Heart right ventricle (tissue), 16 donors: ENCODE data around the gene ALOX12B. TPM values are rescaled to one million over a fixed set of nuclear protein-coding genes. Genes with fewer than 3 reads are reported as not detected.

ENCODE experiments used
- ATAC-seq, 8 donors: fragments of 200-7000 bp; cut with Tn5 transposase; one replicate each; pipeline ENCODE4 v1.9.1; 2020; ENCODE audit warnings: mild to moderate bottlenecking in 8 of 8, moderate library complexity in 8 of 8, moderate number of reproducible peaks in 1 of 8
- DNase-seq, 2 donors: peaks; one replicate each; pipeline ENCODE4 v3.0.0-alpha.2; 2020
- H3K27ac ChIP-seq, 10 donors: fragments of 200-600 bp; sonication (generic) in 2 of 10; one replicate each; pipeline versions ENCODE4 v1.5.0 to v1.8.0; 2020 to 2022; ENCODE audit warnings: mild to moderate bottlenecking in 3 of 10
- H3K27me3 ChIP-seq, 7 donors: fragments of 200-600 bp; one replicate each; pipeline ENCODE4 v1.8.0; 2021 to 2022; ENCODE audit warnings: mild to moderate bottlenecking in 2 of 7
- H3K36me3 ChIP-seq, 9 donors: fragments of 200-600 bp; sonication (generic) in 1 of 9; one replicate each; pipeline versions ENCODE4 v1.5.0 to v1.8.0; 2020 to 2022; ENCODE audit warnings: mild to moderate bottlenecking in 2 of 9
- H3K4me1 ChIP-seq, 9 donors: fragments of 200-600 bp; sonication (generic) in 1 of 9; one replicate each; pipeline versions ENCODE4 v1.5.0 to v1.8.0; 2020 to 2022; ENCODE audit warnings: mild to moderate bottlenecking in 4 of 9
- H3K4me3 ChIP-seq, 10 donors: fragments of 200-600 bp; sonication (generic) in 2 of 10; one replicate each; pipeline versions ENCODE4 v1.5.0 to v1.8.0; 2020 to 2022; ENCODE audit warnings: mild to moderate bottlenecking in 7 of 10, moderate library complexity in 2 of 10
- H3K9me3 ChIP-seq, 11 donors: fragments of 200-600 bp in 10 of 11; sonication (generic) in 2 of 11; one replicate each; pipeline versions ENCODE4 v1.5.0 to v1.8.0; 2013 to 2022; ENCODE audit warnings: mild to moderate bottlenecking in 2 of 11, control low read depth in 1 of 11, moderate library complexity in 1 of 11
- WGBS, 2 donors: extraction: QIAGEN DNeasy Blood & Tissue Kit; methylation state at CpG; one replicate each; pipeline ENCODE4 v1.1.7; 2013; ENCODE audit warnings: inconsistent platforms in 1 of 2; 5-methylcytosine and 5-hydroxymethylcytosine counted together
- intact Hi-C, 10 donors: fragments of 100-400 bp; cut with DNase I; formaldehyde crosslinking; loops; one replicate each; pipeline versions ENCODE4 v1.11.1 to v1.14.2; 2022
- polyA plus RNA-seq, 2 donors: library from polyadenylated mRNA; stranded (reverse); fragments of 200-250 nt; gene quantifications; one replicate each; pipeline ENCODE4 v1.2.3, GENCODE V29; 2013
- total RNA-seq, 10 donors: library from RNA; stranded (reverse); fragmentation: NEBNext Ultra II Directional in 3 of 10; extraction: Animal tissue kit (Norgen Biotek cat#: 25700) in 3 of 10; gene quantifications; one replicate each; pipeline versions ENCODE4 v1.2.1 to v1.2.4, GENCODE V29; 2021 to 2023
- TF ChIP-seq, protein P1 (sequence below), 9 donors: fragments of 200-600 bp; sonication (generic) in 2 of 9; IDR thresholded peaks; one replicate each; pipeline versions ENCODE4 v1.5.0 to v1.8.0; 2021 to 2022; ENCODE audit warnings: antibody characterized with exemption in 9 of 9, mild to moderate bottlenecking in 5 of 9, moderate library complexity in 1 of 9
- donor health status: Arrhythmogenic right ventricular cardiomyopathy.
- donor health status: ischemic (EF 13 %, LVEDD 7.1; RV severe dilation, severe dysfunction).
- donor health status: healthy with polysubstance abuse.
- donor health status: DM: no; HTN: yes; CAD: no.
- donor health status: DM: no; HTN: no; CAD: no.
- donor health status: ischemic (EF 25% LVEDD 6.9; RV normal size, moderate dysfunction).
- donor health status: ischemic (EF 25% LVEDD 5.7; RV mildly dilated, moderate dysfunction).
- donor health status: healthy.
- donor health status: DM: yes; HTN: yes; CAD: no.
- donor health status: Ischemic cardiomyopathy.
- donor health status: ischemic (EF 35%, LVEDD 5.7; RV mildly dilated, moderate dysfunction).
- donor health status: nonischemic (EF 11% LVEDD 7.7; RV severe dilation, severe dysfunction).
- donor health status: DM: yes; HTN: yes; CAD: no.
- donor health status: PGD.
- donor health status: ischemic (EF 29% LVEDD 5.4; RV normal size, mild dysfunction).
- donor health status: nonischemic (EF 23%, LVEDD 6.1; RV moderate dilation, normal function).

The ALOX12B gene
- total and polyA plus RNA-seq, 12 donors: not detected

DNA sequence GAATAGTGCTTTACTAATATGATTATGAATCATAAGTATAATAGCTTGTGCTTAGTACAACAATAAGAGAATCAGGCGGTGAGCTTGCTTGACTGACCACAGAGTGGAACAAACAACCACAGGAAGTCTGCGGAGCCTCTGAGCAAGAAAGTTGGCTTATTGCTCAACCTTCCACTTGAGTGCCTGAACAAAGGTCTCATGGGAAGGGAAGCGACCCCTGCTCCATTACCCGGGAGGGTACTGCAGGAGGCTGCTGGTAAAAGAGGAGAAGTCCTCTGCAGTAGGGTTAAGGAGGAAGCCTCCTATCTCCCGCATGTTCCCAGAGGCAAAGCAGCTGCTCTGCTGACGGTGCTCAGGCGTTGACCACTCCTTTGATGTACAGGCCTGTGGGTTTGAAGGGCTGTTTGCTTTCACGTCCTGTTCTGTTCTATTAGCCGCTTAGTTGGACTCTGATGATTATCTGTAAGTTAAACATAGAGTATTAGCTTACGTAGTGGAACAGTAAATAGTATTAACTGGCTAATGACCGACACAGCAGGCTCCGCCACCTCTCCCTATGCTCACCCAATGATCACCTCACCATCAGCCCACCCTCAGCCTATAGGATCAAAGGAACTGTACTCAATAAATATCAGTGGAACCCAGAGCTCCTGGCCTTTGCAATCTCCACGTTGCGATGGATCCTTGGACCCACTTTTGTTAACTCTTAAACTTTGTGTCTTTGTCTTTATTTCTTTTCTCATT is 31.1 kb downstream of the ALOX12B start:
- H3K27ac ChIP-seq: peak overlapping the region in 1 of 10 donors; percentile 69
- peaks cover 7 to 60% (median 43%) of the 10 kb centered on the region in 7 donors for H3K27me3 ChIP-seq

DNA sequence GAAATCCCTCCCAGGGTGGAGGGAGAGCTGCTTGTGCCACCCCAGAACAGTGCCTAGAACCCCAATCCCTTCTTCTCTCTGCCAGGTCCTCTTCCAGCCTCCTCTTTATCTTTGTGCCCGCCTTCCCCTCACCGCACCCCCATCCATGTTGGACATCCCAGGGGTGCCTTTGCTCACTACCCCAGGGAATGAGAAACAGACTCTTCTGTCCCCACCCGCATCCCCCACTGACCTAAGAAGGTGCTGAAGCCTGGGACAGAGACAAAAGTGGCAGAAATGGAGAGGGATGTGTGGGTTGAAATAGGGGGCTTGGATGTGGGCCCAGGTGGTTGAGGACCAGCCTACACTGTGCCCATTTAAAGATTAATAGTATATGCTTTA is 31.7 kb downstream of the ALOX12B start:
- peak overlapping the region in 1 of 10 donors; percentile 69 for H3K27ac ChIP-seq
- intact Hi-C loops: loop anchor here in 8 of 10 donors (5.0 to 10.0 kb wide), 8 partner anchors 39 to 311 kb away; partner anchors contain the start of genes GUCY2D (in 1 of the 8) and KCNAB3 (in 1 of the 8)
- DNase-seq (no peak), ATAC-seq (peak in 1 of 8 donors; percentile 19)
- H3K9me3 ChIP-seq: no peaks in the 10 kb centered on the region
- peaks cover 0 to 36% (median 0%) of the 10 kb centered on the region in 9 donors for H3K4me1 ChIP-seq
- TF ChIP-seq, protein P1, sequence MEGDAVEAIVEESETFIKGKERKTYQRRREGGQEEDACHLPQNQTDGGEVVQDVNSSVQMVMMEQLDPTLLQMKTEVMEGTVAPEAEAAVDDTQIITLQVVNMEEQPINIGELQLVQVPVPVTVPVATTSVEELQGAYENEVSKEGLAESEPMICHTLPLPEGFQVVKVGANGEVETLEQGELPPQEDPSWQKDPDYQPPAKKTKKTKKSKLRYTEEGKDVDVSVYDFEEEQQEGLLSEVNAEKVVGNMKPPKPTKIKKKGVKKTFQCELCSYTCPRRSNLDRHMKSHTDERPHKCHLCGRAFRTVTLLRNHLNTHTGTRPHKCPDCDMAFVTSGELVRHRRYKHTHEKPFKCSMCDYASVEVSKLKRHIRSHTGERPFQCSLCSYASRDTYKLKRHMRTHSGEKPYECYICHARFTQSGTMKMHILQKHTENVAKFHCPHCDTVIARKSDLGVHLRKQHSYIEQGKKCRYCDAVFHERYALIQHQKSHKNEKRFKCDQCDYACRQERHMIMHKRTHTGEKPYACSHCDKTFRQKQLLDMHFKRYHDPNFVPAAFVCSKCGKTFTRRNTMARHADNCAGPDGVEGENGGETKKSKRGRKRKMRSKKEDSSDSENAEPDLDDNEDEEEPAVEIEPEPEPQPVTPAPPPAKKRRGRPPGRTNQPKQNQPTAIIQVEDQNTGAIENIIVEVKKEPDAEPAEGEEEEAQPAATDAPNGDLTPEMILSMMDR (IDR thresholded peaks at IDR 0.05): no peak
- no peaks in the 10 kb centered on the region for H3K36me3 ChIP-seq
- H3K27me3 ChIP-seq: peaks cover 7 to 54% (median 37%) of the 10 kb centered on the region in 7 donors
- 82 to 86% methylated on average over 3 of the region's 3 CpGs for WGBS, 2 donors
- H3K4me3 ChIP-seq: no peak overlapping the region

More for the DNA sequence above, 31.1 kb downstream of the ALOX12B start:
- TF ChIP-seq, protein P1 (IDR thresholded peaks at IDR 0.05): no peak
- peak in 1 of 2 donors; percentile 23 for DNase-seq
- 47 to 54% methylated on average over 14 of the region's 14 CpGs for WGBS, 2 donors
- ATAC-seq: peak; percentile 20 to 70 (median 44)
- Histone ChIP-seq H3K4me3 (no peak overlapping the region), H3K36me3 (no peaks in the 10 kb centered on the region), H3K9me3 (no peaks in the 10 kb centered on the region), H3K4me1 (peaks cover 0 to 36% (median 0%) of the 10 kb centered on the region in 9 donors)
- intact Hi-C loops: loop anchor here in 8 of 10 donors (5.0 to 10.0 kb wide), 8 partner anchors 39 to 312 kb away; partner anchors contain the start of genes GUCY2D (in 1 of the 8) and KCNAB3 (in 1 of the 8)

DNA sequence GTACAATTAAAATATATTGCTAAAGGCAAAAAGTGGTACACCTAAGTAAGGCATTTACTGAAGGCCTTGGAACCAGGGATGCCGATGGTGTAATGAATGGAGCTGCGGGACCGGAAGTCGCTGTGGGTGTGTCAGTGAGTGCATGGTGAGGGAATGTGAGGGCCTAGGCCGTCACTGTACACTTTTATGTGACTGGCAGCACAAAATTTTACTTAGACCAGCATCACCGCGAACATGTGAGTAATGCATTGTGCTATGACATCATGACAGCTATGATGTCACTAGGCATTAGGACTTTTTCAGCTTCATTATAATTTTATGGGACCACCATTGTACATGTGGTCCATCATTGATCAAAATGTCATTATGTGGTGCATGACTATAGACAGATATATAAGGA is 33.9 kb downstream of the ALOX12B start:
- H3K27me3 ChIP-seq: peaks cover 3 to 39% (median 14%) of the 10 kb centered on the region in 7 donors
- ATAC-seq: no peak
- H3K36me3 ChIP-seq: no peaks in the 10 kb centered on the region
- peaks cover 0 to 30% (median 0%) of the 10 kb centered on the region in 9 donors for H3K4me1 ChIP-seq
- intact Hi-C loops: loop anchor here in 2 of 10 donors (10.0 kb wide), 1 partner anchor 309 kb away; no protein-coding TSS in a partner anchor
- 90 to 93% methylated on average over 7 of the region's 7 CpGs for WGBS, 2 donors
- no peak overlapping the region for H3K4me3 ChIP-seq
- no peak for DNase-seq
- H3K27ac ChIP-seq: no peak overlapping the region
- TF ChIP-seq, protein P1 (IDR thresholded peaks at IDR 0.05): no peak
- no peaks in the 10 kb centered on the region for H3K9me3 ChIP-seq

DNA sequence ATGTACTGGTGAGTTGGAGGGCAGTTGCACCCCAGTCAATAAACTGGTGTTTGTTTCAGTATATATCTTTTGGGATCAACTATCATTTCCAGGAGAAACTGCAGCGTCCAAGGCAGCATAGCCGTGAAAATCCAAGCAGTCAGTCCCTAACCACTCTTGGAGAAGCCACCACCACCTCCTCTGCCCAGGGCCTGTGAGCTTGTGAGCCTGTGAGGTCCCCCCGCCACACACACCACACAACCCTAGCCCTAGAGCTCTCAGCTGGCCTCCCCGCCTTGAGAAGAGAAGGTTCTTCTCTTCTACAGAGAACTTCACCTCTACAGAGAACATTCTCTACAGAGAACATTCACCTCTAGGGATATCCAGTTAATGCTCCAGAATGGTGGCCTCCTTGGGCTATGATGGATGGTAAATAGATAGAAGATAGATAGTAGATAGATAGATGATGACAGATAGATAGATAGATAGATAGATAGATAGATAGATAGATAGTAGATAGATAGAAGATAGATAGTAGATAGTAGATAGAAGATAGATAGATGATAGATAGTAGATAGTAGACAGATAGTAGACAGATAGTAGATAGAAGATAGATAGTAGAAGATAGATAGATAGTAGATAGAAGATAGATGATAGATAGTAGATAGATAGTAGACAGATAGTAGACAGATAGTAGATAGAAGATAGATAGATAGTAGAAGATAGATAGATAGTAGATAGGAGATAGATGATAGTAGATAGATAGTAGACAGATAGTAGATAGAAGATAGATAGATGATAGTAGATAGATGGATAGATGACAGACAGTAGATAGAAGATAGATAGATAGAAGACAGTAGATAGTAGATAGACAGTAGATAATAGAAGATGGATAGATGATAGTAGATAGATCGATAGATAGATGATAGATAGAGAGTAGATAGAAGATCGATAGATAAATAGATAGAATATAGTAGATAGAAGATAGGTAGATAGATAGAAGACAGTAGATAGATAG is 35.0 kb downstream of the ALOX12B start:
- H3K27me3 ChIP-seq: peaks cover 0 to 32% (median 4%) of the 10 kb centered on the region in 7 donors
- H3K27ac ChIP-seq: no peak overlapping the region
- ATAC-seq (no peak), DNase-seq (no peak)
- peaks cover 0 to 26% (median 0%) of the 10 kb centered on the region in 9 donors for H3K4me1 ChIP-seq
- H3K4me3 ChIP-seq: no peak overlapping the region
- intact Hi-C loops: loop anchor here in 2 of 10 donors (10.0 kb wide), 1 partner anchor 308 kb away; no protein-coding TSS in a partner anchor
- TF ChIP-seq, protein P1 (IDR thresholded peaks at IDR 0.05): no peak
- H3K9me3 ChIP-seq: no peaks in the 10 kb centered on the region
- 92% methylated on average over 6 of the region's 6 CpGs for WGBS, 2 donors
- H3K36me3 ChIP-seq: no peaks in the 10 kb centered on the region
